ENCODE data around the gene DPP7. TPM values are rescaled to one million over a fixed set of nuclear protein-coding genes. Genes with fewer than 3 reads are reported as not detected.

Gene DPP7
- total RNA-seq, 1 experiment from 2014 or later: 114 TPM

DNA sequence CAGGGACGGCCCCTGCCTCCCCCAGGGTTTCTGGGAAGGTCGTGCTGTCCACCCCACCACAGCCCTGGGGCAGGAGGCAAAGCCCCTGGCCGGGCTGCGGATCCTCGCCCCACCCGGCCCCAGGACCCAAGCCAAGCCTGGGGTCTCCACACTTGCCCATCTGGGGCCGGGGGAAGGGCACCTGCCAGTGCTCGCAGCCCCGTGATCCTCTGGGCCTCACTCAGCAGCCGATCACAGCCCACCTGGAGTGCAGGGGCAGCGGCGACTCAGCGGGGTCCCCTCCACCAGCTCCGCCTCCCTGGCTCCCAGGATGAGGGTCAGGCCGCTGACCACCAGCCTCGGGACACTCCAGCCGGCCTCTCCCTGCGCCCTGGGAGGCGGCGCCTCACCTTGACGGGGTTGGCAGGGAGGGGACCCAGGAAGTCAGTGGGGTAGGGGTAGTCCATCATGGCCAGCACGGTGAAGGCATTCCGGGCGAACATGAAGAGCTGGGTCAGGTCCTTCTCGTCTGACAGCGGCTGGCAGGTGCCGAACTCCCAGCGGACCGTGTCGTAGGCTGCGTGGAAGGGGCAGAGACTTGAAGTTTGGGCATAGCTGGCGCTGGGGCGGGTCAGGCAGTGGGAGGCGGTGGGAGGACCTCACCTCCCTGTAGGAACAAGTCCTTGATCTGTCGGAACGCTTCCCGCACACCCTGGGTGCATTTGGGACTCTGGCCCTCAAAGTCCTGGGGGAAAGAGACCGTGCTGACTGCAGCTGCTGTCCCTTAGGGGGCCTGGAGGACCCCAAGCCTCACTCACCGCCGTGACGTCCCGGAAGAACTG is 1.8 kb downstream of the DPP7 start:
- H3K9ac ChIP-seq (ENCODE audit: low read length): peak overlapping the region; percentile 66; the same call in 1 of the 2 replicates
- DNase-seq: no peak

DNA sequence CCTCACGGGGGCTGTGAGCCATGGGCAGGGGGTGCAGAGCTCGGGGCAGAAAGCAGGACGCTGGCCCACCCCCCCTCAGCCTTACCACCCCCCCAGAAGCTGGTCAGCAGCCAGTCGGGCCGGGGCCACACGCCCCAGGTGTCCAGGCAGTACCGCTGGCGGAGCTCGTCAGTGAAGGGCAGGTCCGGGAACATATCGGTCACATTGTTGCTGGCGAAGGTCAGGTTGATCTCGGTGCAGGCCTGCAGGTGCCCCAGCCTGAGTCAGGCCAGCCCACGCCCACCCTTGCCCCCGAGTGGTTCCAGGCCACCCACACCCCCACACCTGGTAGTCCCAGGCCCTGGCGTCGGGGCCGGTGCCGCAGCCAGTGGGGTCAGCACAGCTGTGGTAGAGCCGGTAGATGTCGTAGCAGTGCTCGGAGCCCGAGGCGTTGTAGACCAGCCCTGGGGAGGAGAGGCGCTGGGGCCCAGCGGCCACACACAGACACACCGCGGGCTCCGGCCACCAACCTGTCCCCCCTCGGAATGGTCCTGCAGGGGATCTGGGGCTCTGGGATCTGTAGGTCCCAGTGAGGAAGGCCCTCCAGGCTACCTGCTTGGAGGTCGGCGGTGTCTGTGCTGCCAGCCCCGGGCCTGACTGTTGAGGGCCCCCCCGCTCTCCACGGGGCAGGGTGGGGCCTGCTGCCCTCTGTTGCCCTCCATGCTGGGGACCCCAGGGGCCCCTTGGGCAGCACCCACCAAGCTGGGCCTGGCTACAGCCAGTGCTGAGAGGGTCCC is 2.6 kb downstream of the DPP7 start:
- no peak overlapping the region for H3K27ac ChIP-seq (ENCODE audit: low read length)
- H3K9ac ChIP-seq (ENCODE audit: low read length): no peak overlapping the region
- no peaks in the 10 kb centered on the region for H3K36me3 ChIP-seq (ENCODE audit: insufficient read depth, low read length)
- DNase-seq: no peak
- peaks cover 5% of the 10 kb centered on the region; the same call in 1 of the 2 replicates for H3K79me2 ChIP-seq (ENCODE audit: low read length)
- no peaks in the 10 kb centered on the region for H3K9me3 ChIP-seq (ENCODE audit: low read length)
- no peak overlapping the region for H3K4me2 ChIP-seq (ENCODE audit: low read depth, low read length, poor library complexity, severe bottlenecking)
- H4K20me1 ChIP-seq (ENCODE audit: insufficient read depth, low read depth, low read length): 0 out of 2 replicates have a peak, but pooled peaks cover 3% of the 10 kb centered on the region
- H3K4me1 ChIP-seq (ENCODE audit: low read length): peaks cover 21% of the 10 kb centered on the region
- no peak overlapping the region for H3K4me3 ChIP-seq (ENCODE audit: low read length)
- H3K27me3 ChIP-seq (ENCODE audit: low read length): no peaks in the 10 kb centered on the region
- no peak overlapping the region for H2AFZ ChIP-seq (ENCODE audit: low read length)
- no peaks in the 10 kb centered on the region for H3K9me2 ChIP-seq (replicated peaks; ENCODE audit: insufficient read depth, low read length)

More for the DNA sequence above, 1.8 kb downstream of the DPP7 start:
- Histone ChIP-seq H2AFZ (ENCODE audit: low read length) (no peak overlapping the region), H3K27ac (ENCODE audit: low read length) (no peak overlapping the region), H3K36me3 (ENCODE audit: insufficient read depth, low read length) (no peaks in the 10 kb centered on the region), H3K9me2 (replicated peaks; ENCODE audit: insufficient read depth, low read length) (no peaks in the 10 kb centered on the region), H3K4me2 (ENCODE audit: low read depth, low read length, poor library complexity, severe bottlenecking) (peak overlapping the region; percentile 56), H3K79me2 (ENCODE audit: low read length) (peaks cover 5% of the 10 kb centered on the region; the same call in 1 of the 2 replicates), H3K27me3 (ENCODE audit: low read length) (no peaks in the 10 kb centered on the region), H3K4me3 (ENCODE audit: low read length) (peak overlapping the region; percentile 49; the same call in 1 of the 2 replicates), H4K20me1 (ENCODE audit: insufficient read depth, low read depth, low read length) (0 out of 2 replicates have a peak, but pooled peaks cover 3% of the 10 kb centered on the region), H3K4me1 (ENCODE audit: low read length) (peaks cover 21% of the 10 kb centered on the region), H3K9me3 (ENCODE audit: low read length) (no peaks in the 10 kb centered on the region)

DNA sequence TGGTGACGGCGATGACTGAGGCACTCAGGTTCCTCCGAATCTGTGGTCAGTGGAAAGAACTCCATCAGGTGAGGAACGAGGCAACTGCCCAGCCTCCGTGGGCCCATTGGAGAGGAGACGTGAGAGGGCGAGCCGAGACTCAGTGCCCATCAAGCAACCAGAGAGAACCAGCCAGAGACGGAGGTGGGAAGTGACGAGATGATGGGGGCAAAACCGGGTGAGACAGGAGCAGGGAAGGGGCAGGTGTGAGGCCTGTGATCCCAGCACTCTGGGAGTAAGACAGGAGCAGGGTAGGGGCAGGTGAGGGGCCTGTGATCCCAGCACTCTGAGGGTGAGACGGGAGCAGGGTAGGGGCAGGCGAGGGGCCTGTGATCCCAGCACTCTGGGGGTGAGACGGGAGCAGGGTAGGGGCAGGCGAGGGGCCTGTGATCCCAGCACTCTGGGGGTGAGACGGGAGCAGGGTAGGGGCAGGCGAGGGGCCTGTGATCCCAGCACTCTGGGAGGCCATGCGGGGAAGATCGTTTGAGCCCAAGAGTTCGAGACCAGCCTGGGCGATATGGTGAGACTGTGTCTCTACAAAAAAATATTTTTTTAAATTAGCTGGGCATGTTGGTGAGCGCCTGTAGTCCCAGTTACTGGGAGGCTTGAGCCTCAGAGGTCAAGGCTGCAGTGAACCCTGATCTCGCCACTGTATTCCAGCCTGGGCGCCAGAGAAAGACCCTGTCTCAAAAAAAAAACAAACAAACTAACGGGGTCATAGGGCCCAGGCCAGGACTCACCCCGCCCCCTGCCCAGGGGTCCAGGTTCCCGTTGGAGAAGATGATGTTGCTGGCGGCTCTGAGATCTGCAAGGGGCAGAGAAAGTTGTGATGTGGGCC is 3.4 kb downstream of the DPP7 start:
- Histone ChIP-seq H3K27ac (ENCODE audit: low read length) (no peak overlapping the region), H3K9me2 (replicated peaks; ENCODE audit: insufficient read depth, low read length) (no peaks in the 10 kb centered on the region), H3K4me3 (ENCODE audit: low read length) (no peak overlapping the region), H3K36me3 (ENCODE audit: insufficient read depth, low read length) (no peaks in the 10 kb centered on the region), H3K27me3 (ENCODE audit: low read length) (no peaks in the 10 kb centered on the region), H3K79me2 (ENCODE audit: low read length) (peaks cover 5% of the 10 kb centered on the region; the same call in 1 of the 2 replicates), H3K9me3 (ENCODE audit: low read length) (no peaks in the 10 kb centered on the region), H3K9ac (ENCODE audit: low read length) (no peak overlapping the region), H3K4me2 (ENCODE audit: low read depth, low read length, poor library complexity, severe bottlenecking) (no peak overlapping the region), H2AFZ (ENCODE audit: low read length) (no peak overlapping the region), H3K4me1 (ENCODE audit: low read length) (peaks cover 21% of the 10 kb centered on the region), H4K20me1 (ENCODE audit: insufficient read depth, low read depth, low read length) (0 out of 2 replicates have a peak, but pooled peaks cover 3% of the 10 kb centered on the region)
- no peak for DNase-seq

DNA sequence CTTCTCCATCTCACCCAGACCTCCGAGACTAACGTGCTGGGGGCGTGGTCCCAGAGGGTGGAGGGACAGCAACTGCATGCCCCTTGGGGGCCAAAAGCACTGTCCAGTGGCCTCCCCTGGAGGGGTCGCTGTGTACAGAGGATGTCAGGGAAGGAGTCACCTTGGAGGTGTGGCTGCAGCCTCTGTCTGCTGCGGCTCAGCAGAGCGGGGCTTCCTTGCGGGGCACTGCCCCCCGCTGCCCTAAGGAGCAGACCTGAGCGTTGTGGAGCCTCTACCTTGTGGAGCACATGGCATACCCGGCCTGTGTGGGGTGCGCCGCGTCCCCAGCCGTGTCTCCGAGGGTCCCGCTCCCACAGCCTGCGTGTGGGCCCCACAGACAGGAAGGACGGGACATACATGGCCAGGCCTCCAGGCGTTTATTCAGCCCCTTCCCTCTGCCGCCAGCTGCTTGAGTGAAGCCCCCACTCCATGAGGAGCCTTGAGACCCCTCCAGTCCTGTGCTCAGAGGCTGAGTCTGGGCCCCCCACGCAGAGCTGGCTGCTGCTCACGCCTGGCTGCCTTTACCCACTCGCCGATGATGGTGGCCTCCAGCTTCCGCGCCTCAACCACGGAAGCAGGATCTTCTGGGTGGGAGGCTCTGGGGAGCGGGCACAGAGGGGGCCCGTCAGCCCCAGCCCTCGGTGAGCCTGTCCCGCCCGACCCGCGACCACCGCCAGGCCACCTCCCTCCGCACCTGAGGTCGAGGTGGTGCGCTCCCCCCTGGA is 4.2 kb downstream of the DPP7 start:
- H3K79me2 ChIP-seq (ENCODE audit: low read length): peaks cover 5% of the 10 kb centered on the region; the same call in 1 of the 2 replicates
- H3K27ac ChIP-seq (ENCODE audit: low read length): no peak overlapping the region
- H3K36me3 ChIP-seq (ENCODE audit: insufficient read depth, low read length): no peaks in the 10 kb centered on the region
- no peak overlapping the region for H2AFZ ChIP-seq (ENCODE audit: low read length)
- H3K4me1 ChIP-seq (ENCODE audit: low read length): peaks cover 19% of the 10 kb centered on the region
- H3K4me2 ChIP-seq (ENCODE audit: low read depth, low read length, poor library complexity, severe bottlenecking): no peak overlapping the region
- no peak overlapping the region for H3K9ac ChIP-seq (ENCODE audit: low read length)
- H3K9me3 ChIP-seq (ENCODE audit: low read length): no peaks in the 10 kb centered on the region
- H3K9me2 ChIP-seq (replicated peaks; ENCODE audit: insufficient read depth, low read length): no peaks in the 10 kb centered on the region
- no peak overlapping the region for H3K4me3 ChIP-seq (ENCODE audit: low read length)
- H4K20me1 ChIP-seq (ENCODE audit: insufficient read depth, low read depth, low read length): 0 out of 2 replicates have a peak, but pooled peaks cover 3% of the 10 kb centered on the region
- DNase-seq: no peak
- H3K27me3 ChIP-seq (ENCODE audit: low read length): no peaks in the 10 kb centered on the region

DNA sequence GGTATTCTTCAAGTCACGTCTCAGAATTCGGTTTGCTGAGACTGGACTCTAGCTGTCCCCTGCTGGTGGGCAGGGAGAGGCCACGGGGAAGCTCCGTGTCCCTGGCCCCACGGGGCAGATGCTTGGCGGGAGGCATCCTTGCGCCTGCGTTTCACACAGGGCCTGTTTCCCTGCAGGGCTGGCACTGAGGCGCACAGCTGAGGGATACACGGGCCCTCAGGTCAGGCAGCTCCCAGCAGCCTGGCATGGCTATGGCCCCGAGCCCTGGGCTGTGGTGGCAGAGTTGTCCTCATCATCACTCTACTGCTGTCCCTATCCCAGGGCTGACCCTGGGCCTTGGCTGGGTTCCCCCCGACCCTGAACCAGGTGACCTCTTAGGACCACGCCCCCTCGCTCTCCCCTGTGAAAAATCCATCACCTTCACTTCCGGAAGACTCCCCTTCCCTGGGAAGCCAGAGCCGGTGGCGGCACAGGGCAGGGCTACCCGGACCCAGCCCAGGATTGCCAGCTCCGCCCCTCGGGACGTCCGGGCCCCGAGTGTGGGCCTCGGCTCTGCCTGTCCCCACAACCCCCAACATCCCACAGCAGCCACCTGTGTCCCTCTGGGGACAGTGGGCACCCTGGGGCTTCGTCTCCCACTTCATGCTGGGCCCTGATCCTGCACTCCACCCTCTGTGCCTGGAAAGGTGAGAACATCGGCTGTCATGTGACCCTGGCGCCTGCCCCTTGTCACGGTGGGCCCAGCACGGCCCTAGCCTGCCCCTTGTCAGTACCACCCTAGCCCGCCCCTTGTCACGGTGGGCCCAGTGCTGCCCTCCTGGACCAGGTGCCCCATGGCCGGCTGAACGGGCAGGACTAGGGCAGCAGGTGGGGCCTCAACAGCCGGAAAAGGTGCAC is 5.0 kb downstream of the DPP7 start:
- Histone ChIP-seq H3K9ac (ENCODE audit: low read length) (no peak overlapping the region), H4K20me1 (ENCODE audit: insufficient read depth, low read depth, low read length) (0 out of 2 replicates have a peak, but pooled peaks cover 3% of the 10 kb centered on the region), H3K27ac (ENCODE audit: low read length) (no peak overlapping the region), H2AFZ (ENCODE audit: low read length) (no peak overlapping the region), H3K4me3 (ENCODE audit: low read length) (no peak overlapping the region), H3K4me1 (ENCODE audit: low read length) (peaks cover 11% of the 10 kb centered on the region), H3K79me2 (ENCODE audit: low read length) (peaks cover 5% of the 10 kb centered on the region; the same call in 1 of the 2 replicates), H3K4me2 (ENCODE audit: low read depth, low read length, poor library complexity, severe bottlenecking) (no peak overlapping the region), H3K9me3 (ENCODE audit: low read length) (no peaks in the 10 kb centered on the region), H3K9me2 (replicated peaks; ENCODE audit: insufficient read depth, low read length) (no peaks in the 10 kb centered on the region), H3K27me3 (ENCODE audit: low read length) (no peaks in the 10 kb centered on the region), H3K36me3 (ENCODE audit: insufficient read depth, low read length) (no peaks in the 10 kb centered on the region)
- no peak for DNase-seq

DNA sequence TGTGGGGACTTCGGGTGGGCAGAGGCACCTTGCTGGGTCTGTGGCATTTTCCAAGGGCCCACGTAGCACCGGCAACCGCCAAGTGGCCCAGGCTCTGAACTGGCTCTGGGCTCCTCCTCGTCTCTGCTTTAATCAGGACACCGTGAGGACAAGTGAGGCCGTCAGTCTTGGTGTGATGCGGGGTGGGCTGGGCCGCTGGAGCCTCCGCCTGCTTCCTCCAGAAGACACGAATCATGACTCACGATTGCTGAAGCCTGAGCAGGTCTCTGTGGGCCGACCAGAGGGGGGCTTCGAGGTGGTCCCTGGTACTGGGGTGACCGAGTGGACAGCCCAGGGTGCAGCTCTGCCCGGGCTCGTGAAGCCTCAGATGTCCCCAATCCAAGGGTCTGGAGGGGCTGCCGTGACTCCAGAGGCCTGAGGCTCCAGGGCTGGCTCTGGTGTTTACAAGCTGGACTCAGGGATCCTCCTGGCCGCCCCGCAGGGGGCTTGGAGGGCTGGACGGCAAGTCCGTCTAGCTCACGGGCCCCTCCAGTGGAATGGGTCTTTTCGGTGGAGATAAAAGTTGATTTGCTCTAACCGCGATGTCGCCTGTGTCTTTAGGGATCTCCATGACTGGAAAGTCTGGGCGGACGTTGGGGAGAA is 5.8 kb downstream of the DPP7 start:
- Histone ChIP-seq H3K4me3 (ENCODE audit: low read length) (no peak overlapping the region), H3K27ac (ENCODE audit: low read length) (no peak overlapping the region), H3K9me3 (ENCODE audit: low read length) (no peaks in the 10 kb centered on the region), H3K4me1 (ENCODE audit: low read length) (peaks cover 7% of the 10 kb centered on the region), H3K9ac (ENCODE audit: low read length) (no peak overlapping the region), H3K36me3 (ENCODE audit: insufficient read depth, low read length) (peaks cover 3% of the 10 kb centered on the region), H3K9me2 (replicated peaks; ENCODE audit: insufficient read depth, low read length) (no peaks in the 10 kb centered on the region), H3K27me3 (ENCODE audit: low read length) (no peaks in the 10 kb centered on the region), H4K20me1 (ENCODE audit: insufficient read depth, low read depth, low read length) (0 out of 2 replicates have a peak, but pooled peaks cover 3% of the 10 kb centered on the region), H2AFZ (ENCODE audit: low read length) (no peak overlapping the region), H3K4me2 (ENCODE audit: low read depth, low read length, poor library complexity, severe bottlenecking) (no peak overlapping the region), H3K79me2 (ENCODE audit: low read length) (peaks cover 5% of the 10 kb centered on the region; the same call in 1 of the 2 replicates)
- no peak for DNase-seq
